OCI-LY1 (cell line): ENCODE data around the gene SLC25A38.

Source experiments
- EZH2 ChIP-seq: fragments of 200-600 bp; sonication (generic), shearing (Covaris generic); IDR thresholded peaks from 2 replicates; pipeline ENCODE4 v1.8.0; 2017; ENCODE audit warnings: borderline replicate concordance, mixed run types, mild to moderate bottlenecking, antibody characterized with exemption, low read length, moderate library complexity, mixed read lengths
- TF ChIP-seq, protein P1 (sequence below): fragments of 200-600 bp; sonication (generic), shearing (Covaris generic); IDR thresholded peaks from 2 replicates; pipeline ENCODE4 v1.5.1; 2017; ENCODE audit warnings: mild to moderate bottlenecking, antibody characterized with exemption, low read length, moderate library complexity, mixed read lengths

DNA sequence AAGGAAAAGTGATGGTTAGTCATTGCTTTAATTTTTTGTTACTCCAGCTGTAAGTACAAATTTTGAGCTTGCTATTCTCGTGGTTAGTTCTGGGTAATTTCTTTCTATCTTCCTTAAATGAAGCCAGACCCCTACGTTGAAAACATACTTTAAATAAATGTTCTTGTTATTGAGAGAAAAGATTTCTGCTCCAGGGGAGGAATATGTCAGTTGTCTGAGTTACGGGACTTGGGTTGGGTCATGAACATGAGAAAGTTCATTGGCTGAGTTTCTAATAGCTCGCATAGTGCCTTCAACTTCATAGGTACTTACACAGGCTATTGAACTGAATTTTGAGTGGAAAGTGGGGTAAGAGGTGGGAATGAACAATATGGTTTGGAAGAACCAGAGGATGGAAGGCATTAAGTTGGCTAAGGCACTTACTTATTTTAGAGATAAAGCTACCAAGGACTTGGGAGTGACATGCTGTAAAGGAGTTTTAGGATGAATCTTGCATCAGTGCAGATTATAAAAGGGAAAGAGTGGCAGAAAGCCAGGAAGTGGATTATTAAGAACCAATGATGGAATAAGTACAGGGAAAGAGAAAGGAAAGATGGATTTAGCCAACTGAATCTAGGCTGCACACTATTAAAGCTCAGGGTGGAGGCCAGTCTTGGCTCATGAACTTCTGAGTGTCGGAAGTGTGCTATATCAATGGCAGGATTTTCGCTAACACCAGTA is 24.8 kb downstream of the SLC25A38 start:
- TF ChIP-seq, protein P1, sequence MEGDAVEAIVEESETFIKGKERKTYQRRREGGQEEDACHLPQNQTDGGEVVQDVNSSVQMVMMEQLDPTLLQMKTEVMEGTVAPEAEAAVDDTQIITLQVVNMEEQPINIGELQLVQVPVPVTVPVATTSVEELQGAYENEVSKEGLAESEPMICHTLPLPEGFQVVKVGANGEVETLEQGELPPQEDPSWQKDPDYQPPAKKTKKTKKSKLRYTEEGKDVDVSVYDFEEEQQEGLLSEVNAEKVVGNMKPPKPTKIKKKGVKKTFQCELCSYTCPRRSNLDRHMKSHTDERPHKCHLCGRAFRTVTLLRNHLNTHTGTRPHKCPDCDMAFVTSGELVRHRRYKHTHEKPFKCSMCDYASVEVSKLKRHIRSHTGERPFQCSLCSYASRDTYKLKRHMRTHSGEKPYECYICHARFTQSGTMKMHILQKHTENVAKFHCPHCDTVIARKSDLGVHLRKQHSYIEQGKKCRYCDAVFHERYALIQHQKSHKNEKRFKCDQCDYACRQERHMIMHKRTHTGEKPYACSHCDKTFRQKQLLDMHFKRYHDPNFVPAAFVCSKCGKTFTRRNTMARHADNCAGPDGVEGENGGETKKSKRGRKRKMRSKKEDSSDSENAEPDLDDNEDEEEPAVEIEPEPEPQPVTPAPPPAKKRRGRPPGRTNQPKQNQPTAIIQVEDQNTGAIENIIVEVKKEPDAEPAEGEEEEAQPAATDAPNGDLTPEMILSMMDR: no peak
- no peak for TF ChIP-seq EZH2
